GM12801 (cell line): Measurements from ENCODE around the gene KIF24.

ENCODE experiments used
- TF ChIP-seq, protein P1 (sequence below): IDR thresholded peaks from one replicate; pipeline ENCODE4 v1.5.1; 2011; ENCODE audit warnings: control low read depth; ENCODE audit not compliant: insufficient read length; ENCODE audit errors: extremely low read depth

KIF24 gene

DNA sequence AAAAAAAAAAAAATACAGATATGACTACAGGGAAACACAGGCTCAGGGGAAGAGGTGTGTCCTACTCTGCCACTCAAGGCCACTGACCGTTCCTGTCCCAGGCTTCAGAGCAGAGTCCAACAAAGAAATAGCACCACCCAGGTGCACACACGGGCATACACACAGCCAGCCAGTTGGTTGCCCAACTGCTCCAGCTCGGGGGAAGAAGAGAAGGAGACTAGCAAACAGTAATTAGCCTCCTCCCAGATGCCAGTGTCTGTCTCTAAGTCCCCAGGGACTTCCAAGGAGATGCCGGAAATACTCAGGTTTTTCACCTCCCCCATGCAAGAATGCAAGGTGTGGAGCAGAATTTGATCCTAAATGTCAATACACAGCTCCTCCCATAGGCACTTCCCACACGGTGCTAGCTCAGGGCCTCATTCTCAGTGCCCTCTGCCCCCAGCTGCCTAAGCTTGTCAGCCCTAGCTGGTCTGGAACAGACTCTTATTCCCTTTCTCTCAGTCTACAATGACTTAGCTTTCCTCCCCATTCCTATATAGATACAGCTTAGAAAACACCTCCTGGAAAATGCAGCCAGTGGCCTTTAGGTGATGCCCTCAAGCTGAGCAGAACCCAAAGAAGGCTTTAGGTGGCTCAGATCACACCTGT lies 46.0 kb upstream of the KIF24 start:
- TF ChIP-seq, protein P1, sequence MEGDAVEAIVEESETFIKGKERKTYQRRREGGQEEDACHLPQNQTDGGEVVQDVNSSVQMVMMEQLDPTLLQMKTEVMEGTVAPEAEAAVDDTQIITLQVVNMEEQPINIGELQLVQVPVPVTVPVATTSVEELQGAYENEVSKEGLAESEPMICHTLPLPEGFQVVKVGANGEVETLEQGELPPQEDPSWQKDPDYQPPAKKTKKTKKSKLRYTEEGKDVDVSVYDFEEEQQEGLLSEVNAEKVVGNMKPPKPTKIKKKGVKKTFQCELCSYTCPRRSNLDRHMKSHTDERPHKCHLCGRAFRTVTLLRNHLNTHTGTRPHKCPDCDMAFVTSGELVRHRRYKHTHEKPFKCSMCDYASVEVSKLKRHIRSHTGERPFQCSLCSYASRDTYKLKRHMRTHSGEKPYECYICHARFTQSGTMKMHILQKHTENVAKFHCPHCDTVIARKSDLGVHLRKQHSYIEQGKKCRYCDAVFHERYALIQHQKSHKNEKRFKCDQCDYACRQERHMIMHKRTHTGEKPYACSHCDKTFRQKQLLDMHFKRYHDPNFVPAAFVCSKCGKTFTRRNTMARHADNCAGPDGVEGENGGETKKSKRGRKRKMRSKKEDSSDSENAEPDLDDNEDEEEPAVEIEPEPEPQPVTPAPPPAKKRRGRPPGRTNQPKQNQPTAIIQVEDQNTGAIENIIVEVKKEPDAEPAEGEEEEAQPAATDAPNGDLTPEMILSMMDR, result no peak

DNA sequence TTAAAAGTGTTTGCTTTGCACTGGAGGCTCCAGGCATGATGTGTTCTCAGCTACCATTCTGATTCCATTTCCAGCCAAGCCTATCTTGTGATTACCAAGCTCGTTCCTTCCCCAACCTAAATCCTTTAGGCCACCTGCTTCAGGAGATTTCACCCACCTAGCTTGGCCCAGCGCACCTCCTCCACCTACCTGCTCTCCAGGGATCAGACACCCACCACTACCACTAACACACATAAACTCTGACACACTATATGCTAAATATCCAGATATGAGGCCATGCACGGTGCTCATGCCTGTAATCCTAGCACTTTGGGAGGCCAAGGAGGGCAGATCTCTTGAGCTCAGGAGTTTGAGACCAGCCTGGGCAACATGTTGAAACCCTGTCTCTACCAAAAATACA lies 45.3 kb upstream of the KIF24 start:
- TF ChIP-seq, protein P1, result no peak

DNA sequence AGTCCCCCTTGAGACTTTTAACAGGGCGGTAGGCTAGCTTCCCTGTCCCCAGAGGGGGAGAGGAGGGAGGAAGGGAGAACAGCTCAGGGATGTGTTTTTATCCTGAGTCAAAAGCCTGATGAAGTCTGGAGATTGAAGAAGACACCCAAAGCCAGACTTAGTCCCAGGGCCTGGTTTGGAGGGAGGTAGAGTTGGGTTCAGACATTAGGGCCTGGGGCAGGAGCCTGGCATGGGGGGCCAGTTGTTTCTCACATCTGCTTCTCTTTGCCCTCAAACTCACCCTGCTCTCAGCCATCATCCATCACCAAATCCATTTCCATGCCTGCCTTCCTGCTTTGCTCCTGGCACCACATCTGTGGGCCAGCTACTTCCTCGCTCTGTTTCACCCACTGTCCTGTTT lies 44.7 kb upstream of the KIF24 start:
- TF ChIP-seq, protein P1, result no peak

DNA sequence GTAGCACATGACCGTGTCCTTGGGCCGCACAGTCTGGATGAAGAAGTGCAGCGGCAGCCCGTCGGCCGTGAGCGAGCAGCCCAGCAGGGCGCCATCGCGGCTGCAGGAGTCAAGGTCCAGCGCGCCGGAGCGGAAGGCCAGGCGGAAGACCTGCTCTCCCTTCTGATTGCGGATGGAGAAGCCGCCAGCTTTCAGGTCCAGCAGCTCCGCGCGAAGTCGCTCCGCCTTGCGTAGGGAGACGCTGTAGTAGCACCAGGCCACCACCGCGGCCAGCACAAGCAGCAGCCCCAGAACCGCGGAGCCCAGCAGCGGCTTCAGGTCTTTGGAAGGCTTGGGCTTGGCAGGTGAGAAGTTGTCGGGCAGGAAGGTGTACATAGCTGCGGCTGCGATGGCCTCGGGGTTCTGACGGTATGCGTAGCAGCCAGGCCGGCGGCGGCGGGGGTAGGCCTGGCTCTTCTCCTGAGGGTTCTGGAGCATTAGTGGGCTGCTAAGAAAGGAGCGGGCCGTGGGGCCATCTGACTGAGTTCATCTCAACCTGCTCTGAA lies 43.5 kb upstream of the KIF24 start:
- TF ChIP-seq, protein P1, result no peak

DNA sequence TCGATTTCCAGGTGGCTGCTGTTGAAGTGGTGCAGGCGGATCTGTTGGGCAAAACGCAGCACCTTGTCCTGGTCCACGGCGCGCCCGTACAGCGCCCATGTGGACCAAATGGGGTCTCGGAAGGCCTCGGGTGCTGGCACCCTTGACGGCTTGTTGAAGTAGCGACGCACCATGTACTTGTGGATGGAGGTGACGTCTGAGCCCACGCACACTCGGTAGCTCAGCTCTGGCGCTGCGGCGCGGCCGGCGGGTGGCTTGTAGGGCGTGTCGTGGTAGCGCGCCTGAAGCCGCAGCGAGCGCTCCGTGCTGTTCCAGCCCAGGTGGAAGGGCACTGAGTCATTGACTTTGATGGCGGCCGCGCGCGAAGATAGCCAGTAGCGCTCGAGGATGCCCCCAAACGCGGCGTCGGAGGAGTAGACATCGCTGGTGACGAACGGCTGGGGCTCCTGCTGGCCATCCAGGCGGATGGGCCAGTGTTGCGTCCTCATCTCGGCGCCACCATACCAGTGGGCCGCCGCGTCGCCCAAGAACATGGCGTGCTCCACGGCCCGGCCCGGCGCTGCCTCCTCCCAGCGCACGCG lies 42.9 kb upstream of the KIF24 start:
- TF ChIP-seq, protein P1, result no peak

DNA sequence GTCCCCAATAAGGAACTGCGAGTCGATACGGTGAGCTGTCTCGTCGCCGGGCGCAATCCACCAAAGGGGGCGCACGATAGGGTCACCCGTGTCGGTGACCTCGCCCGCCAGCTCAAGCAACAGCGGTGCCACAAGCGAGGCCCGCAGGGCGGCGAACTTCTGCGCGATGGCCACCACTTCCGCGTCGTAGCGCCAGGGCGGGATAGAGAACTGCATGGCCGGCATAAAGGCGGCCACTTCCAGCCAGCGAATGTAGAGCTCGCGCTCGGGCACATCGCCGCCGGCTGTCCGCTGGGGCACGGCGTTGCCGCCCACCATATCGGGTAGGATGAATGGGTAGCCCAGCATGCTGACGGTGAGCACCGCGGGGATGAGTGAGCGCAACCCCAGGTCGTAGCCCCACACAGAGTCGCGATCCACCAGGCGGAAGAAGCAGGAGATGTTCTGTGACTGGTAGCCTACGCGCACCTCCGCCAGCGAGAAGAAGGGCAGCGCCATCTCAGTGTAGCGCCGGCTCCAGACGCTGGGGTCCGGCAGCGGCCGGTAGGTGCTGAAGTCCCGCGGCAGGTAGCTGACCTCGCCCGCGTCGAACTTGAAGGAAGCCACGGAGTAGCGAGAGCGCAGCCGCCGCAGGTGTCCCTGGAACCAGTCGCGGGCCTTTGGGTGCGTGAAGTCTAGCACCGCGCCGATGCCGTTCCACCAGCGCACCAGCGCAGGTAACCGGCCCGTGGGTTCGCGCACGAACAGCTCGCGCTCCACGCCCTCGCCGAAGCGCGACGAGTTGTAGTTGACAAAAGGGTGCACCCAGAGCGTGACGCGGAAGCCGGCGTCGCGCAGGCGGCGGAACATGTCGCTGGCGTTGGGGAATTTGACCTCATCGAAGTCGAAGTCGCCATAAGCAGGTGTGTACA lies 42.2 kb upstream of the KIF24 start:
- TF ChIP-seq, protein P1, result no peak

DNA sequence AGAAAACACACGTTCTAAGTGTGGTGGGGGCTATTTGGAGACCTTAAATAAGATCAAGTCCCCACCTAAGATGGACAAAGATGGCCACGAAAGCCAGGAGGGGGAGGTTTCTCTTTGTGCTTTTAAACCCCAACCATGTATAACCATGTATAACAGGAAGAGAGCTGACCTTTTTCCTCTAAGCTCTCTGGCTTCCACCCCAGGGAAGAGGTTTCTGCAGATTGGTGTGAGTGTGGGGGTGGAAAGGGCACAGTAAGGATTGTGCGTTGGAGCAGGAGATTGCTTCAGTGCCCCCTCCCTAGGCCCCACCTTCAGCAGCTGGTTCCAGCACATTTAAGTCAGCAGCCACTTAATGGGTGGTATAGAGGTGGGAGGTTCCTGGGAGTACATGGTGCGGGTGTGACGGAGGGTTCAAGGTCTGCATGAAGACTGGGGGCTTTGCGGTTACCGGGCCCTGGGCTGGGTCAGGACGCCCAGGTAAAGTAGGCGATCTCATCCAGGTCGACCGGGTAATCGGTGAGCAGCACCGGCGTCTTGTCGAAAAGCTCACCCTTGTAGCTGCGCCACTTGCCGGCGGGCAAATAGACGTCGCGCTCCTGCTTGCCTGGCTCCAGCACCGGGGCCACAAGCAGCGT lies 41.4 kb upstream of the KIF24 start:
- TF ChIP-seq, protein P1, result no peak
